HepG2 (cell line): ENCODE results near the gene PLK3. TPM values are rescaled to one million over a fixed set of nuclear protein-coding genes. Genes with fewer than 3 reads are reported as not detected.

ENCODE experiments used
- BCL6 ChIP-seq: IDR thresholded peaks from 2 replicates; pipeline ENCODE4 v1.6.1; 2016; ENCODE audit warnings: missing genetic modification reagents, missing compliant biosample characterization
- CCDC6 ChIP-seq: sonication (generic); formaldehyde crosslinking; IDR thresholded peaks from 2 replicates; pipeline ENCODE4 v1.8.1; 2022; ENCODE audit warnings: mild to moderate bottlenecking, missing genetic modification reagents, moderate library complexity
- CEBPB ChIP-seq: IDR thresholded peaks from 2 replicates; pipeline ENCODE4 v1.6.1; 2011; ENCODE audit warnings: low read depth, low read length, improper control_type of control experiment, borderline replicate concordance
- FLYWCH1 ChIP-seq: sonication (generic); formaldehyde crosslinking; IDR thresholded peaks from 2 replicates; pipeline ENCODE4 v1.8.1; 2023; ENCODE audit warnings: mild to moderate bottlenecking, missing genetic modification reagents
- JDP2 ChIP-seq: sonication (generic); formaldehyde crosslinking; IDR thresholded peaks from 2 replicates; pipeline ENCODE4 v1.8.1; 2022; ENCODE audit warnings: missing genetic modification reagents, borderline replicate concordance
- MAFF ChIP-seq: IDR thresholded peaks from 2 replicates; pipeline ENCODE4 v1.6.1; 2011; ENCODE audit warnings: low read depth, low read length, improper control_type of control experiment
- MATR3 ChIP-seq: sonication (generic); formaldehyde crosslinking; IDR thresholded peaks from 2 replicates; pipeline ENCODE4 v1.4.0; 2020; ENCODE audit warnings: missing genetic modification reagents
- NPAS2 ChIP-seq: sonication (generic); formaldehyde crosslinking; IDR thresholded peaks from 2 replicates; pipeline ENCODE4 v1.8.0; 2022; ENCODE audit warnings: mild to moderate bottlenecking, missing genetic modification reagents, borderline replicate concordance
- PBX2 ChIP-seq: IDR thresholded peaks from 2 replicates; pipeline ENCODE4 v1.6.1; 2016; ENCODE audit warnings: control low read depth
- SMAD1 ChIP-seq: sonication (generic); formaldehyde crosslinking; IDR thresholded peaks from 2 replicates; pipeline ENCODE4 v1.4.0; 2020; ENCODE audit warnings: missing genetic modification reagents, low read depth, mild to moderate bottlenecking, borderline replicate concordance
- SNAI1 ChIP-seq: sonication (generic); formaldehyde crosslinking; IDR thresholded peaks from 2 replicates; pipeline ENCODE4 v1.5.0; 2020; ENCODE audit warnings: mild to moderate bottlenecking, missing genetic modification reagents, borderline replicate concordance
- ZBTB39 ChIP-seq: sonication (generic); formaldehyde crosslinking; IDR thresholded peaks from 2 replicates; pipeline ENCODE4 v1.5.0; 2020; ENCODE audit warnings: missing genetic modification reagents
- ZEB1 ChIP-seq: IDR thresholded peaks from 2 replicates; pipeline ENCODE4 v1.6.1; 2012; ENCODE audit warnings: mild to moderate bottlenecking, low read depth, inconsistent platforms; ENCODE audit not compliant: insufficient replicate concordance
- ZKSCAN5 ChIP-seq: sonication (generic); formaldehyde crosslinking; IDR thresholded peaks from 2 replicates; pipeline ENCODE4 v1.5.1; 2020; ENCODE audit warnings: mild to moderate bottlenecking, missing genetic modification reagents
- ZNF264 ChIP-seq: sonication (generic); formaldehyde crosslinking; IDR thresholded peaks from 2 replicates; pipeline ENCODE4 v1.4.0; 2020; ENCODE audit warnings: missing genetic modification reagents
- ZNF30 ChIP-seq: sonication (generic); formaldehyde crosslinking; IDR thresholded peaks from 2 replicates; pipeline ENCODE4 v1.5.0; 2020; ENCODE audit warnings: mild to moderate bottlenecking, missing genetic modification reagents
- ZNF609 ChIP-seq: sonication (generic); formaldehyde crosslinking; IDR thresholded peaks from 2 replicates; pipeline ENCODE4 v1.4.0; 2020; ENCODE audit warnings: mild to moderate bottlenecking, missing genetic modification reagents, borderline replicate concordance
- ZNF629 ChIP-seq: sonication (generic); formaldehyde crosslinking; conservative IDR thresholded peaks from 2 replicates; pipeline ENCODE4 v1.5.0; 2020; ENCODE audit warnings: missing genetic modification reagents
- ZNF800 ChIP-seq: sonication (generic); formaldehyde crosslinking; IDR thresholded peaks from 2 replicates; pipeline ENCODE4 v1.4.0; 2020; ENCODE audit warnings: missing genetic modification reagents
- ZNF839 ChIP-seq: sonication (generic); formaldehyde crosslinking; IDR thresholded peaks from 2 replicates; pipeline ENCODE4 v1.4.0; 2020; ENCODE audit warnings: missing genetic modification reagents, mild to moderate bottlenecking, borderline replicate concordance
- polyA plus RNA-seq, 8 experiments: library from polyadenylated mRNA; depleted of rRNA in 3 of 8; stranded (reverse) in 7 of 8; unstranded in 1 of 8; fragments of >200 nt; fragmentation: Illumina TruSeq in 4 of 8; extraction: Trizol in 4 of 8; gene quantifications; 2 replicates each; pipeline versions ENCODE4 v1.2.1 to v1.2.3, GENCODE V29; 2011 to 2016; ENCODE audit warnings: low read depth in 4 of 8, missing spikeins in 1 of 8, mixed read lengths in 1 of 8; ENCODE audit not compliant: insufficient read depth in 1 of 8
- total RNA-seq, 5 experiments: library from RNA; depleted of rRNA; stranded (reverse); fragments of >200 nt; fragmentation: Illumina TruSeq; extraction: Trizol; gene quantifications; 2 replicates each; pipeline ENCODE4 v1.2.3, GENCODE V29; 2016; ENCODE audit warnings: low read depth in 1 of 5

PLK3 gene
- total and polyA plus RNA-seq, 2 of the 13 experiments (the other 11 are each of a cell fraction or from before 2014, with no cell fraction given) = 9.8 to 16.9 TPM

GRCh38 chr1:44799770-44800584, at the start of gene PLK3 (continued):
- no peak for TF ChIP-seq ZNF800
- TF ChIP-seq MAFF = no peak
- TF ChIP-seq BCL6 = peak; percentile 57
- peak; percentile 14; the same call in 1 of the 2 replicates for TF ChIP-seq FLYWCH1
- TF ChIP-seq SNAI1 (CRISPR knock-in tag) = no peak; the same call in 1 of the 2 replicates
- no peak for TF ChIP-seq PBX2
- TF ChIP-seq MATR3 (CRISPR knock-in tag) = no peak
- TF ChIP-seq CCDC6 (CRISPR knock-in tag) = peak; percentile 18
- no peak; the same call in 1 of the 2 replicates for TF ChIP-seq SMAD1
- TF ChIP-seq ZNF839 (CRISPR knock-in tag) = no peak
- no peak for TF ChIP-seq ZNF30 (CRISPR knock-in tag)
- TF ChIP-seq JDP2 (CRISPR knock-in tag) = no peak; the same call in 1 of the 2 replicates
- no peak for TF ChIP-seq NPAS2
- peak; percentile 80 for TF ChIP-seq ZNF609 (CRISPR knock-in tag)
- peak; percentile 45 for TF ChIP-seq CEBPB
- no peak for TF ChIP-seq ZNF264 (CRISPR knock-in tag)
- no peak for TF ChIP-seq ZBTB39
- TF ChIP-seq ZEB1 = peak; percentile 82
- TF ChIP-seq ZNF629 (CRISPR knock-in tag) = no peak
- no peak for TF ChIP-seq ZKSCAN5
